Adrenal gland (tissue), 5 donors: Measurements from ENCODE around the gene FBXW10B.
"Not testable (repeated sequence)": the region's sequence is repeated elsewhere in the genome, so short reads cannot be mapped to it uniquely, and the experiment has no call there.

Experiments
- POLR2A ChIP-seq, 2 donors: fragments of 450-650 bp; IDR thresholded peaks; one replicate each; pipeline ENCODE4 v1.6.1; 2017; ENCODE audit warnings: antibody characterized with exemption in 2 of 2, mild to moderate bottlenecking in 2 of 2, moderate library complexity in 1 of 2
- TF ChIP-seq, protein P1 (sequence below), 6 experiments: fragments of 450-650 bp in 4 of 6; fragments of 200-600 bp in 2 of 6; sonication (generic) in 1 of 6; IDR thresholded peaks; 1 replicate in 5 of 6; 2 replicates in 1 of 6; pipeline versions ENCODE4 v1.5.1 to v1.8.0; 2016 to 2021; ENCODE audit warnings: antibody characterized with exemption in 6 of 6, mild to moderate bottlenecking in 2 of 6, moderate library complexity in 1 of 6
- donor health status: DM: no; HTN: no; CAD: no.

DNA sequence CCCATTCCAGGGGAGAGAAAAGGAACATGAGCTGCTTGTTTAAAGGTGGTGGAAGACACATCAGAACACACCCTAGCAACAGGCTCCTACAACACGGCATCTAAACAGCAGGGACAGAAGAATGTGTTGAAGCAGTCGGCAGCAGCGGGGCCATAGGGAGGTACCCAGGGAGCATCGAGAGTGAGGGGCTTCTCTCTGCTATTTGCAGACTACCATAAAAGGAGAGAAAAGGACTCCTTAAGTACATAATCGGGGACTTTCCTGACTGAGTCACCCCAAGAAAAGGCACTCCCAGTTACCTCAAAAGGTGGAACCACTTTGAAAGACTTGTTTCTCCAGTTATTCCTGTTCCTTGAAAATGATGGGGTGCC is 26.4 kb upstream of the FBXW10B start:
- not testable (repeated sequence) for TF ChIP-seq POLR2A (IDR thresholded peaks at IDR 0.05)
- TF ChIP-seq, protein P1, sequence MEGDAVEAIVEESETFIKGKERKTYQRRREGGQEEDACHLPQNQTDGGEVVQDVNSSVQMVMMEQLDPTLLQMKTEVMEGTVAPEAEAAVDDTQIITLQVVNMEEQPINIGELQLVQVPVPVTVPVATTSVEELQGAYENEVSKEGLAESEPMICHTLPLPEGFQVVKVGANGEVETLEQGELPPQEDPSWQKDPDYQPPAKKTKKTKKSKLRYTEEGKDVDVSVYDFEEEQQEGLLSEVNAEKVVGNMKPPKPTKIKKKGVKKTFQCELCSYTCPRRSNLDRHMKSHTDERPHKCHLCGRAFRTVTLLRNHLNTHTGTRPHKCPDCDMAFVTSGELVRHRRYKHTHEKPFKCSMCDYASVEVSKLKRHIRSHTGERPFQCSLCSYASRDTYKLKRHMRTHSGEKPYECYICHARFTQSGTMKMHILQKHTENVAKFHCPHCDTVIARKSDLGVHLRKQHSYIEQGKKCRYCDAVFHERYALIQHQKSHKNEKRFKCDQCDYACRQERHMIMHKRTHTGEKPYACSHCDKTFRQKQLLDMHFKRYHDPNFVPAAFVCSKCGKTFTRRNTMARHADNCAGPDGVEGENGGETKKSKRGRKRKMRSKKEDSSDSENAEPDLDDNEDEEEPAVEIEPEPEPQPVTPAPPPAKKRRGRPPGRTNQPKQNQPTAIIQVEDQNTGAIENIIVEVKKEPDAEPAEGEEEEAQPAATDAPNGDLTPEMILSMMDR (IDR thresholded peaks at IDR 0.05) = not testable (repeated sequence)
